ENCODE measurements around the gene CAPN5. TPM values are rescaled to one million over a fixed set of nuclear protein-coding genes. Genes with fewer than 3 reads are reported as not detected.

Gene CAPN5
- total and polyA plus RNA-seq, 10 of the 15 experiments (the other 5 are each of a cell fraction or from before 2014, with no cell fraction given) = 0.02 to 0.33 (median 0.07) TPM; not detected in 3

DNA sequence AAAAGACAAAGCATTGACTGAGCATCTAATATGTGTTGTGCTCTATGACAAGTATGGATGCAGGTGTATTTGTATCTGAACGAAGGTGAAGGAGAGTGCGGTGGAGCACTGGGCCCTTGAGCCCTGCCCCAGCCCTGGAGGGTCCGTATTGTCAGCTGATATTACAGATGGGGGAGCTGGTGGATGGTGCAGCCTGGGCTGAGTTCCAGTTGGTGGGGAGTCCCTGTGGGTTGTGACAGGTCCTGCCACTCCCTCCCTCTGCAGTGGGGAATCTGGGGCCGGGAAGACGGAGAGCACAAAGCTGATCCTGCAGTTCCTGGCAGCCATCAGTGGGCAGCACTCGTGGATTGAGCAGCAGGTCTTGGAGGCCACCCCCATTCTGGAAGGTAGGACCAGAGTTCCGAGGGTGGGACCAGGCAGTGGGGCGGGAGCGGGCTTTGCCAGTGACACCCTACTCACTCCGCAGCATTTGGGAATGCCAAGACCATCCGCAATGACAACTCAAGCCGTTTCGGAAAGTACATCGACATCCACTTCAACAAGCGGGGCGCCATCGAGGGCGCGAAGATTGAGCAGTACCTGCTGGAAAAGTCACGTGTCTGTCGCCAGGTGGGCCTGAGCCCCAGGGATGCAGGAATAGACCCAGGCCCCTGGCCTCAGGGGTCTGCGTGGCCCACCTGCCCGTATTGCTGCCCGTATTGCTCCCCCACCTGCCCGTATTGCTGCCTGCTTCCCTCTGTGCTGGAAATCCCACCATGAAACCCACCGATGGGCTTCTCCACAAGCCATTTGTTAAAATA lies 89.8 kb downstream of the CAPN5 start (continued):
- TF ChIP-seq, protein P1, sequence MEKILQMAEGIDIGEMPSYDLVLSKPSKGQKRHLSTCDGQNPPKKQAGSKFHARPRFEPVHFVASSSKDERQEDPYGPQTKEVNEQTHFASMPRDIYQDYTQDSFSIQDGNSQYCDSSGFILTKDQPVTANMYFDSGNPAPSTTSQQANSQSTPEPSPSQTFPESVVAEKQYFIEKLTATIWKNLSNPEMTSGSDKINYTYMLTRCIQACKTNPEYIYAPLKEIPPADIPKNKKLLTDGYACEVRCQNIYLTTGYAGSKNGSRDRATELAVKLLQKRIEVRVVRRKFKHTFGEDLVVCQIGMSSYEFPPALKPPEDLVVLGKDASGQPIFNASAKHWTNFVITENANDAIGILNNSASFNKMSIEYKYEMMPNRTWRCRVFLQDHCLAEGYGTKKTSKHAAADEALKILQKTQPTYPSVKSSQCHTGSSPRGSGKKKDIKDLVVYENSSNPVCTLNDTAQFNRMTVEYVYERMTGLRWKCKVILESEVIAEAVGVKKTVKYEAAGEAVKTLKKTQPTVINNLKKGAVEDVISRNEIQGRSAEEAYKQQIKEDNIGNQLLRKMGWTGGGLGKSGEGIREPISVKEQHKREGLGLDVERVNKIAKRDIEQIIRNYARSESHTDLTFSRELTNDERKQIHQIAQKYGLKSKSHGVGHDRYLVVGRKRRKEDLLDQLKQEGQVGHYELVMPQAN (conservative IDR thresholded peaks at IDR 0.05) = no peak
- TF ChIP-seq CEBPB (IDR thresholded peaks at IDR 0.05; ENCODE audit: borderline replicate concordance in 1 of 2, low read depth in 2 of 2, low read length in 2 of 2) (no peak), NFYA (IDR thresholded peaks at IDR 0.05; ENCODE audit: borderline replicate concordance, low read depth, low read length) (no peak), SUPT20H (IDR thresholded peaks at IDR 0.05; ENCODE audit: borderline replicate concordance, control insufficient read depth, low read depth, low read length) (no peak)

DNA sequence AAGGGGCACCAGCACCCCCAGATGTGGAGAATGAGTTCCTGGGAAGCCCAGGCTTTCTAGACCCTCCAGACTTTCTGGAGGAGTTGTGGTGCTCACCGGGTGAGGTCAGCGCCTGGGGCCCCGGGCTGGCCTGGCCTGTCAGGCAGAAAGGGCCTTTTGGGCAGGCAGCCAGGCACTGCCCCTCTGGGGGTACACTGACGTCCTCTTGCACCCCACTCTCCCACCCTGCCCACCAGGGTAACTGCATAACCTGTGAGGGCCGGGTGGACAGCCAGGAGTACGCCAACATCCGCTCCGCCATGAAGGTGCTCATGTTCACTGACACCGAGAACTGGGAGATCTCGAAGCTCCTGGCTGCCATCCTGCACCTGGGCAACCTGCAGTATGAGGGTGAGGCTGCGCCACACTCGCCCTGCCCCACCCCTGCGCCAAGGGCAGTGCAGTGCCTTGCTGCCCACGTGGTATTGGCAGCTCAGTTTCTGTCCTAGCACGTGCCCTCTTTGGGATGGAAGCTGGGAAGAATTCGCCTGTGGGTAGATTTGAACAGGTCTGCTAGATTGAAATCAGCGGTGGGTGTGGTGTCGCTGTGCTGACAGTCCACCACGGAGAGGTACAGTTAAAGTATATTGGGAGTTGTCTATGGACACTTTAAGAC lies 91.4 kb downstream of the CAPN5 start:
- Histone ChIP-seq H3K79me2 (ENCODE audit: control insufficient read depth, insufficient read depth, low read length) (no peaks in the 10 kb centered on the region), H2AFZ (ENCODE audit: control insufficient read depth, low read depth, low read length) (no peak overlapping the region), H3K9me3 (replicated peaks; ENCODE audit: control insufficient read depth, insufficient read depth, low read length) (no peaks in the 10 kb centered on the region), H4K20me1 (ENCODE audit: control insufficient read depth, insufficient read depth) (no peaks in the 10 kb centered on the region), H3K9ac (ENCODE audit: control insufficient read depth, insufficient read depth, low read length) (no peak overlapping the region), H3K4me3 (no peak overlapping the region), H3K4me1 (ENCODE audit: control insufficient read depth, insufficient read depth, low read length) (no peaks in the 10 kb centered on the region), H3K4me2 (ENCODE audit: control insufficient read depth, insufficient read depth) (no peak overlapping the region), H3K27me3 (replicated peaks in 1 of 2; ENCODE audit: control insufficient read depth in 2 of 2, insufficient read depth in 2 of 2, low read length in 1 of 2) (peaks cover 0 to 2% of the 10 kb centered on the region in 2 experiments; a peak in 2 of 4 replicates), H3K27ac (ENCODE audit: control insufficient read depth, insufficient read depth) (no peak overlapping the region), H3K36me3 (ENCODE audit: control insufficient read depth in 2 of 2, insufficient read depth in 2 of 2, low read length in 1 of 2) (no peaks in the 10 kb centered on the region)
- in situ Hi-C loops (cut with MboI) (no loop called here), intact Hi-C loops (cut with micrococcal nuclease; ENCODE audit: unreplicated experiment) (no loop called here)
- BruUV-seq (replicated peaks) = no TSS peak
- ATAC-seq (no peak), DNase-seq (ENCODE audit: low read depth, low spot score) (no peak), FAIRE-seq (no peak)
- ChIA-PET CTCF (no interaction called here), POLR2A (no interaction called here), SMC1A (ENCODE audit: uncharacterized antibody, unreplicated experiment) (no interaction called here), RAD21 (ENCODE audit: unreplicated experiment) (no interaction called here)
- WGBS (ENCODE audit: insufficient coverage, insufficient replicate concordance, low lambda C conversion rate, missing lambda C conversion rate) = 41% methylated on average over 19 of the region's 19 CpGs
- no peak for TF ChIP-seq ETV6 (conservative IDR thresholded peaks at IDR 0.05 in 1 of 2, IDR thresholded peaks at IDR 0.05 in 1 of 2; ENCODE audit: borderline replicate concordance in 1 of 2, low read depth in 1 of 2)
- TF ChIP-seq, protein P2, sequence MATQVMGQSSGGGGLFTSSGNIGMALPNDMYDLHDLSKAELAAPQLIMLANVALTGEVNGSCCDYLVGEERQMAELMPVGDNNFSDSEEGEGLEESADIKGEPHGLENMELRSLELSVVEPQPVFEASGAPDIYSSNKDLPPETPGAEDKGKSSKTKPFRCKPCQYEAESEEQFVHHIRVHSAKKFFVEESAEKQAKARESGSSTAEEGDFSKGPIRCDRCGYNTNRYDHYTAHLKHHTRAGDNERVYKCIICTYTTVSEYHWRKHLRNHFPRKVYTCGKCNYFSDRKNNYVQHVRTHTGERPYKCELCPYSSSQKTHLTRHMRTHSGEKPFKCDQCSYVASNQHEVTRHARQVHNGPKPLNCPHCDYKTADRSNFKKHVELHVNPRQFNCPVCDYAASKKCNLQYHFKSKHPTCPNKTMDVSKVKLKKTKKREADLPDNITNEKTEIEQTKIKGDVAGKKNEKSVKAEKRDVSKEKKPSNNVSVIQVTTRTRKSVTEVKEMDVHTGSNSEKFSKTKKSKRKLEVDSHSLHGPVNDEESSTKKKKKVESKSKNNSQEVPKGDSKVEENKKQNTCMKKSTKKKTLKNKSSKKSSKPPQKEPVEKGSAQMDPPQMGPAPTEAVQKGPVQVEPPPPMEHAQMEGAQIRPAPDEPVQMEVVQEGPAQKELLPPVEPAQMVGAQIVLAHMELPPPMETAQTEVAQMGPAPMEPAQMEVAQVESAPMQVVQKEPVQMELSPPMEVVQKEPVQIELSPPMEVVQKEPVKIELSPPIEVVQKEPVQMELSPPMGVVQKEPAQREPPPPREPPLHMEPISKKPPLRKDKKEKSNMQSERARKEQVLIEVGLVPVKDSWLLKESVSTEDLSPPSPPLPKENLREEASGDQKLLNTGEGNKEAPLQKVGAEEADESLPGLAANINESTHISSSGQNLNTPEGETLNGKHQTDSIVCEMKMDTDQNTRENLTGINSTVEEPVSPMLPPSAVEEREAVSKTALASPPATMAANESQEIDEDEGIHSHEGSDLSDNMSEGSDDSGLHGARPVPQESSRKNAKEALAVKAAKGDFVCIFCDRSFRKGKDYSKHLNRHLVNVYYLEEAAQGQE (IDR thresholded peaks at IDR 0.05; ENCODE audit: low read depth, low read length) = no peak
- TF ChIP-seq NR2F1 (conservative IDR thresholded peaks at IDR 0.05) = no peak
- TF ChIP-seq, protein P3, sequence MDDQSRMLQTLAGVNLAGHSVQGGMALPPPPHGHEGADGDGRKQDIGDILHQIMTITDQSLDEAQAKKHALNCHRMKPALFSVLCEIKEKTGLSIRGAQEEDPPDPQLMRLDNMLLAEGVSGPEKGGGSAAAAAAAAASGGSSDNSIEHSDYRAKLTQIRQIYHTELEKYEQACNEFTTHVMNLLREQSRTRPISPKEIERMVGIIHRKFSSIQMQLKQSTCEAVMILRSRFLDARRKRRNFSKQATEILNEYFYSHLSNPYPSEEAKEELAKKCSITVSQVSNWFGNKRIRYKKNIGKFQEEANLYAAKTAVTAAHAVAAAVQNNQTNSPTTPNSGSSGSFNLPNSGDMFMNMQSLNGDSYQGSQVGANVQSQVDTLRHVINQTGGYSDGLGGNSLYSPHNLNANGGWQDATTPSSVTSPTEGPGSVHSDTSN (IDR thresholded peaks at IDR 0.05; ENCODE audit: insufficient replicate concordance, low read depth, low read length) = no peak
- TF ChIP-seq, protein P4, sequence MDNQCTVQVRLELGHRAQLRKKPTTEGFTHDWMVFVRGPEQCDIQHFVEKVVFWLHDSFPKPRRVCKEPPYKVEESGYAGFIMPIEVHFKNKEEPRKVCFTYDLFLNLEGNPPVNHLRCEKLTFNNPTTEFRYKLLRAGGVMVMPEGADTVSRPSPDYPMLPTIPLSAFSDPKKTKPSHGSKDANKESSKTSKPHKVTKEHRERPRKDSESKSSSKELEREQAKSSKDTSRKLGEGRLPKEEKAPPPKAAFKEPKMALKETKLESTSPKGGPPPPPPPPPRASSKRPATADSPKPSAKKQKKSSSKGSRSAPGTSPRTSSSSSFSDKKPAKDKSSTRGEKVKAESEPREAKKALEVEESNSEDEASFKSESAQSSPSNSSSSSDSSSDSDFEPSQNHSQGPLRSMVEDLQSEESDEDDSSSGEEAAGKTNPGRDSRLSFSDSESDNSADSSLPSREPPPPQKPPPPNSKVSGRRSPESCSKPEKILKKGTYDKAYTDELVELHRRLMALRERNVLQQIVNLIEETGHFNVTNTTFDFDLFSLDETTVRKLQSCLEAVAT (IDR thresholded peaks at IDR 0.05) = no peak
- TF ChIP-seq POLR2AphosphoS5 (IDR thresholded peaks at IDR 0.05; ENCODE audit: low read length) = no peak
- TF ChIP-seq FOXM1 (IDR thresholded peaks at IDR 0.05; ENCODE audit: low read depth, low read length) = no peak
